ENCODE measurements around the gene PROSER2.

GRCh38 chr10:11822809-11823121 lies 391 bp upstream of the PROSER2 start:
- TF ChIP-seq EZH2 (IDR thresholded peaks at IDR 0.05; ENCODE audit: low read length) (no peak), CTCF (optimal IDR thresholded peaks at IDR 0.05 in 1 of 3, IDR thresholded peaks at IDR 0.05 in 1 of 3, conservative IDR thresholded peaks at IDR 0.05 in 1 of 3; ENCODE audit: extremely low read depth in 1 of 3, insufficient read depth in 2 of 3, low read length in 3 of 3) (no peak)
